Upper lobe of left lung (tissue), 4 donors: ENCODE measurements around the gene OR1K1.

Source experiments
- CTCF ChIP-seq, 6 experiments: fragments of 450-650 bp in 4 of 6; fragments of 200-600 bp in 2 of 6; sonication (generic) in 2 of 6; IDR thresholded peaks; one replicate each; pipeline ENCODE4 v1.5.1; 2016 to 2019; ENCODE audit warnings: antibody characterized with exemption in 6 of 6
- POLR2AphosphoS5 ChIP-seq, 2 donors: sonication (generic); formaldehyde crosslinking; IDR thresholded peaks; one replicate each; pipeline ENCODE4 v1.5.1; 2017; ENCODE audit warnings: antibody characterized with exemption in 2 of 2

GRCh38 chr9:122822056-122822455 is 22.1 kb downstream of the OR1K1 start:
- TF ChIP-seq POLR2AphosphoS5 (IDR thresholded peaks at IDR 0.05) (no peak), CTCF (IDR thresholded peaks at IDR 0.05) (no peak)
